ENCODE results near the gene DVL3.

Gene DVL3

DNA sequence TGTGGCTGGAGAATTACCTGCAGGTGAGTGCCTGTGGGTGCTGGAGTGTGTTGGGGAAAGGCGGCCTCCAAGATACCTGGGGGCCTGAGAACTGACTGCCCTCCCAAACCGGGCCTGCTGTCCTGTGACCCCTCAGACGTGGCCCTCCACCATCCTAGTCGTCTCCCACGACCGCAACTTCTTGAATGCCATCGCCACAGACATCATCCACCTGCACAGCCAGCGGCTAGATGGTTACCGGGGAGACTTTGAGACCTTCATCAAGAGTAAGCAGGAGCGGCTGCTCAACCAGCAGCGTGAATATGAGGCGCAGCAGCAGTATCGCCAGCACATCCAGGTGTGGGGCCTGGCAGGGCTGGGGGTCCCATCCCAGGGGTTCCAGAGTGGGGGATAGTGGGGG lies 34.2 kb downstream of the DVL3 start:
- H3K27ac ChIP-seq (ENCODE audit: low read length), result no peak overlapping the region
- peaks cover 60 to 77% of the 10 kb centered on the region in 2 donors for H3K36me3 ChIP-seq (ENCODE audit: control insufficient read depth in 1 of 2, insufficient read depth in 2 of 2, low read length in 2 of 2)

DNA sequence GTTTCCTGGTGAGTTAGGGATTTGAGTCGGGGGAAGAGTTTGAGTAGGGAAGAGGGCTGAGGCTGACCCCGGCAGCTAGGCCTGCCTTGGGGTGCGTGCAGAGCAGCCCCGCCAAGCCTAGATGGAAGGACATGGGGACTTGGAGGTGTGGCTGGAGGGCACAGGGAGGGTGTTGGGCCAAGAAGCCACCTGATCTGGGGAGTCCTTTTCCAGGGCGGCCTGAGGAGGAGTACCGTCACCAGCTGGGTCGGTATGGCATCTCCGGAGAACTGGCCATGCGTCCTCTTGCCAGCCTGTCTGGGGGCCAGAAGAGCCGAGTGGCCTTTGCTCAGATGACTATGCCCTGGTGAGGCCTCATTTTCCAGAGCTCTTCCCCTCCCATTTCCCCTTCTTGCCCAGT lies 37.7 kb downstream of the DVL3 start:
- Histone ChIP-seq H3K27me3 (ENCODE audit: low read depth, low read length) (no peaks in the 10 kb centered on the region), H3K36me3 (ENCODE audit: control insufficient read depth in 1 of 2, insufficient read depth in 2 of 2, low read length in 2 of 2) (peaks cover 60 to 87% of the 10 kb centered on the region in 2 donors), H3K27ac (ENCODE audit: low read length) (no peak overlapping the region), H3K4me3 (ENCODE audit: low read depth in 1 of 2, low read length in 2 of 2) (no peak overlapping the region), H3K9me3 (ENCODE audit: control insufficient read depth in 1 of 2, low read length in 2 of 2) (no peaks in the 10 kb centered on the region), H3K4me1 (ENCODE audit: control insufficient read depth in 1 of 2, insufficient read depth in 2 of 2, low read length in 2 of 2) (peaks cover 2 to 11% of the 10 kb centered on the region in 2 donors)

More for the DNA sequence above, 34.2 kb downstream of the DVL3 start:
- Histone ChIP-seq H3K9me3 (ENCODE audit: control insufficient read depth in 1 of 2, low read length in 2 of 2) (no peaks in the 10 kb centered on the region), H3K4me3 (ENCODE audit: low read depth in 1 of 2, low read length in 2 of 2) (no peak overlapping the region), H3K4me1 (ENCODE audit: control insufficient read depth in 1 of 2, insufficient read depth in 2 of 2, low read length in 2 of 2) (peaks cover 19 to 33% of the 10 kb centered on the region in 2 donors), H3K27me3 (ENCODE audit: low read depth, low read length) (no peaks in the 10 kb centered on the region)

DNA sequence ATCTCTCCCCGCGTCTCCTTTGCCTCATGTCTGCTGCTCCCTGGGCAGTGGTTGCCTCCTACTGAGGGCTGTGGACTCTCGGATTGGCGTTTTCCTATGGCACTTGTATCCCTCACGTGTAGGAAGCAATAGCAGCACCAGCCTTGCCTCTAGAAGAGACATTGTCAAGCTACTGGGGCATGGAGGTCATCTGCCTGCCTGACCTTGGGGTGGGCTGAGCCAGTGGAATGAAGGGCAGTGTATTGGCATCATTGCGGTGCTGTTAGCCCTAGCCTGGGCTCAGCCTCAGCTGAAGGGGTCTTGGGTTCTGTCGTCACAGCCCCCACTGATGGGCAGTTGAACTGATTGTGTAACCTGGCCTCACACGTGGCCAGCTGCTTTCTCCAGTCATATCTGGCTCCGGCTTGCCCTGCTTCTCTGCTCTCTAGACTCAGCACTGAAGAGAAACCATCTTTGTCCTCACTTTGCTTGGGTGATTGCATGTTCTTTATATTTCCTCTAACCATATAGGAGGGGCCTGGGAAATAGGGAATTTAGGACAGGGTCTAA lies 38.9 kb downstream of the DVL3 start:
- H3K27me3 ChIP-seq (ENCODE audit: low read depth, low read length), result no peaks in the 10 kb centered on the region

DNA sequence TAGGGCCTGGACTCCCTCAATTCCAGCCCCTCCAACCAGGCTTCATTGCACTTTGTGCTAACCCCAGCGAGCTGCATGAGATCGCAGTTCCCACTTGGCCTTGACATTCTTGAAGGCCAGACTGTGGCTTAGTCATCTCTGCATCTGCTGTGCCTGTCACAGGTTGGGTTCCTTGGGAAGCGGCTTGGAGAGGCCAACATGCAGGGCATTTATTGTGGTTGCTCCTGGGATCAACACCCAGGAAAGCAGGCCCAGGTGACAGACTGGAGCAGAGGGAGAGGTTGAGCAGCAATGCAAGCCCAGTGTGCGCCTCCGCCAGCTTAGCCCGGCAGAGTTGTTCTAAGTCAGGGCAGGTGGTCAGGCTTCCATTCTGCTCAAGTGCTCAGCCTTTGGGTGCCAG lies 41.4 kb downstream of the DVL3 start:
- Histone ChIP-seq H3K9me3 (ENCODE audit: control insufficient read depth in 1 of 2, low read length in 2 of 2) (no peaks in the 10 kb centered on the region), H3K4me1 (ENCODE audit: control insufficient read depth in 1 of 2, insufficient read depth in 2 of 2, low read length in 2 of 2) (no peaks in the 10 kb centered on the region), H3K4me3 (ENCODE audit: low read depth in 1 of 2, low read length in 2 of 2) (no peak overlapping the region), H3K36me3 (ENCODE audit: control insufficient read depth in 1 of 2, insufficient read depth in 2 of 2, low read length in 2 of 2) (peaks cover 25 to 50% of the 10 kb centered on the region in 2 donors), H3K27ac (ENCODE audit: low read length) (no peak overlapping the region), H3K27me3 (ENCODE audit: low read depth, low read length) (no peaks in the 10 kb centered on the region)

More for the DNA sequence above, 38.9 kb downstream of the DVL3 start:
- peaks cover 49 to 75% of the 10 kb centered on the region in 2 donors for H3K36me3 ChIP-seq (ENCODE audit: control insufficient read depth in 1 of 2, insufficient read depth in 2 of 2, low read length in 2 of 2)
- H3K27ac ChIP-seq (ENCODE audit: low read length), result no peak overlapping the region
- no peaks in the 10 kb centered on the region for H3K4me1 ChIP-seq (ENCODE audit: control insufficient read depth in 1 of 2, insufficient read depth in 2 of 2, low read length in 2 of 2)
- no peaks in the 10 kb centered on the region for H3K9me3 ChIP-seq (ENCODE audit: control insufficient read depth in 1 of 2, low read length in 2 of 2)
- no peak overlapping the region for H3K4me3 ChIP-seq (ENCODE audit: low read depth in 1 of 2, low read length in 2 of 2)

DNA sequence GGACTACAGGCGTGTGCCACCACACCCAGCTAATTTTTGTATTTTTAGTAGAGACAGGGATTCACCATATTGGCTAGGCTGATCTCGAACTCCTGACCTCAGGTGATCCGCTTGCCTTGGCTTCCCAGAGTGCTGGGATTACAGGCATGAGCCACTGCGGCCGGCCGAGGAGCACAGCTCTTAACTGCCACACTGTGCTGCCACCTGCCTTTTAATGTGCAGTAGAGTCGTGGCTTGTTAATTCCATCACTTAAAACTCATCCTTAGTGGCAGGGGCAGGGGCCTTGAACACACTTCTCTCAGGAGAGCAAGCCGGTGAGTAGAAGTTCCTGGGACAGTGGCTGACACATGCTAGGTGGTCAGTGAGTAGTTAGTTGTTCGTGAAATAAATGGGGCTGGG lies 43.3 kb downstream of the DVL3 start:
- Histone ChIP-seq H3K4me1 (ENCODE audit: control insufficient read depth in 1 of 2, insufficient read depth in 2 of 2, low read length in 2 of 2) (no peaks in the 10 kb centered on the region), H3K27me3 (ENCODE audit: low read depth, low read length) (no peaks in the 10 kb centered on the region), H3K27ac (ENCODE audit: low read length) (no peak overlapping the region), H3K4me3 (ENCODE audit: low read depth in 1 of 2, low read length in 2 of 2) (no peak overlapping the region), H3K36me3 (ENCODE audit: control insufficient read depth in 1 of 2, insufficient read depth in 2 of 2, low read length in 2 of 2) (peaks cover 9 to 30% of the 10 kb centered on the region in 2 donors), H3K9me3 (ENCODE audit: control insufficient read depth in 1 of 2, low read length in 2 of 2) (no peaks in the 10 kb centered on the region)

DNA sequence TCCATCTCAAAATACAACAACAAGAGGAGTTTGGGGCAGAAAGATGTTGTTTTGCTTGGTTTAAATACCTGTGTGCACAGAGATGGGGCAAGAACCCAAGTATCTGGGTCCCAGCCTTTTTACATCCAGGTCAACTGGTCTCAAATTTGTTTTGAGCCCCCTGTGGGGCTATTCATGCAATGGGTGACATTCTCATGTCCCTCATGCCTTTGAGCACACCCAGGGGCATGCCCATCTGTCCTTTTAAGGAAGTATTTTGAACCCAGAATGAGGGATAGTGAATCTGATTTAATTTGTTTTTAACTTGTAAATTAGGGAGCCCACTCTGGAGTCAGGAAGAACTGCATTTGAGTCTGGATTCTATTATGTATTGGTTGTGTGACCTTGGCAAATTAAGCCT lies 45.6 kb downstream of the DVL3 start:
- H3K4me1 ChIP-seq (ENCODE audit: control insufficient read depth in 1 of 2, insufficient read depth in 2 of 2, low read length in 2 of 2), result no peaks in the 10 kb centered on the region
- H3K9me3 ChIP-seq (ENCODE audit: control insufficient read depth in 1 of 2, low read length in 2 of 2), result no peaks in the 10 kb centered on the region
- peaks cover 0 to 9% of the 10 kb centered on the region in 2 donors for H3K36me3 ChIP-seq (ENCODE audit: control insufficient read depth in 1 of 2, insufficient read depth in 2 of 2, low read length in 2 of 2)
- H3K27ac ChIP-seq (ENCODE audit: low read length), result no peak overlapping the region
- H3K27me3 ChIP-seq (ENCODE audit: low read depth, low read length), result no peaks in the 10 kb centered on the region
- no peak overlapping the region for H3K4me3 ChIP-seq (ENCODE audit: low read depth in 1 of 2, low read length in 2 of 2)

DNA sequence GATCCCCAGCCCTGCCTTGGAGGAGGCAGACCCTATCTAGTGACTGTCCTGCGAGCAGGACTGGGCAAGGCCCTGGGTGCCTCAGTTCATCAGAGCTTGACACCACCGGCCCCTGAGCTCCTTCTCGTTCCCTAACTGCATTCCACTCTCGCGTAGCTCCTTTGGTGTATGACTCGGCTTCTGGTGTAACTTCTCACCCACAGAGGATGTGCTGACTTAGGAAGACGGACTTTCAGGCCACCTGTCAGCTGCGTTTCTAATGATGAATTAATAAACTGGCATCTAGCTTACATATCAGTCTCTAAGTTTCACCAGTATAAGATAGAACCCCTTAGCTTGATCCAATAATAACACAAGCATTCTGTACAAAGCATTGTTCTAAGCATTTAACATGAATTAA lies 48.3 kb downstream of the DVL3 start:
- Histone ChIP-seq H3K4me1 (ENCODE audit: control insufficient read depth in 1 of 2, insufficient read depth in 2 of 2, low read length in 2 of 2) (no peaks in the 10 kb centered on the region), H3K4me3 (ENCODE audit: low read depth in 1 of 2, low read length in 2 of 2) (no peak overlapping the region), H3K27ac (ENCODE audit: low read length) (no peak overlapping the region), H3K27me3 (ENCODE audit: low read depth, low read length) (no peaks in the 10 kb centered on the region), H3K9me3 (ENCODE audit: control insufficient read depth in 1 of 2, low read length in 2 of 2) (no peaks in the 10 kb centered on the region), H3K36me3 (ENCODE audit: control insufficient read depth in 1 of 2, insufficient read depth in 2 of 2, low read length in 2 of 2) (no peaks in the 10 kb centered on the region)

DNA sequence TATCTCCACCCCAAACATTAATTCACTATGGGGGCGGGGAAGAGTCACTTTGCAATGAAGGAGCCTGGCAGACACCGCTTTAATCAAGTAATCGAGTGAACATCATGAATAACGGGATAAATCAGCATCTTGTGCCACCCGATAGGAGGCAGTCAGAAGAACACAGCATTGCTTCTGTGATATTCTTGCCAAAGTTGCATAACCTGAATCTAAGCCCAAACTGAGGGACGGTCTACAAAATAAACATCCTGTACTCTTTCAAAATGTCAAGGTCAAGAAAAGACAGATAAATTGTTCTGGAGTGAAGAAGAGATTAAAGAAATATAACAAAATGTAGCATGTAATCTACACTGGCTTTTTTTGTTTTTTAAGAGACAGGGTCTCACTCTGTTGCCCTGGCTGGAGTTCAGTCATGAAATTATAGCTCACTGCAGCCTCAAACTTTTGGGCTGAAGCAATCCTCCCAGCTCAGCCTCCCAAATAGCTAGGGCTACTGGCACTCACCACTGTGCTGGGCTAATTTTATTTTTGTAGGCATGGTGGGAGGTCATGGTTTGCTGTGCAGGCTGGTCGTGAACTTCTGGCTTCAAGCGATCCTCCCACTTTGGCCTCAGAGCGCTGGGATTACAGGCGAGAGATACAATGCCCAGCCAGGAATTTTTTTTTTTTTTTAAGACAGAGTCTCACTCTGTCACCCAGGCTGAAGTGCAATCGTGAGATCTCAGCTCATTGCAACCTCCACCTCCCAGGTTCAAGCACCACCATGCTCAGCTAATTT lies 54.2 kb downstream of the DVL3 start:
- Histone ChIP-seq H3K36me3 (ENCODE audit: control insufficient read depth in 1 of 2, insufficient read depth in 2 of 2, low read length in 2 of 2) (no peaks in the 10 kb centered on the region), H3K27me3 (ENCODE audit: low read depth, low read length) (no peaks in the 10 kb centered on the region), H3K27ac (ENCODE audit: low read length) (no peak overlapping the region), H3K4me3 (ENCODE audit: low read depth in 1 of 2, low read length in 2 of 2) (no peak overlapping the region), H3K4me1 (ENCODE audit: control insufficient read depth in 1 of 2, insufficient read depth in 2 of 2, low read length in 2 of 2) (no peaks in the 10 kb centered on the region), H3K9me3 (ENCODE audit: control insufficient read depth in 1 of 2, low read length in 2 of 2) (no peaks in the 10 kb centered on the region)

DNA sequence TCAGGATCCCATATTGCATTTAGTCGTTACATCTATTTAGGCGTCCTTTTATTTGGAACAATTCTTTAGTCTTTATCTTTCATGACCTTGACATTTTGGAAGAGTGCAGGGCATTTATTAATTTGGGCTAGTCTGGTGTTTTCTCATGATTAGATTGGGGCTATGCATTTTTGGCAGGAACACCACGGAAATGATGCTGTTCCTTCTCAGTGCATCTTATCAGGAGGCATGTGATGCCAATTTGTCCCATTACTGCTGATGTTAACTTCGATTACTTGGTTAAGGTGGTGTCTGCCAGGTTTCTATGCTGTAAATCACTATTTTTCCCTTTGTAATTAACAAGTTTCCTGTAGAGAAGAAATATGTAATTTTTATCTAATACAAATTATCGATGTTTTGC lies 56.1 kb downstream of the DVL3 start:
- H3K4me1 ChIP-seq (ENCODE audit: control insufficient read depth in 1 of 2, insufficient read depth in 2 of 2, low read length in 2 of 2), result no peaks in the 10 kb centered on the region
- H3K36me3 ChIP-seq (ENCODE audit: control insufficient read depth in 1 of 2, insufficient read depth in 2 of 2, low read length in 2 of 2), result no peaks in the 10 kb centered on the region
- H3K9me3 ChIP-seq (ENCODE audit: control insufficient read depth in 1 of 2, low read length in 2 of 2), result no peaks in the 10 kb centered on the region
- H3K27me3 ChIP-seq (ENCODE audit: low read depth, low read length), result no peaks in the 10 kb centered on the region
- H3K4me3 ChIP-seq (ENCODE audit: low read depth in 1 of 2, low read length in 2 of 2), result no peak overlapping the region
- H3K27ac ChIP-seq (ENCODE audit: low read length), result no peak overlapping the region

DNA sequence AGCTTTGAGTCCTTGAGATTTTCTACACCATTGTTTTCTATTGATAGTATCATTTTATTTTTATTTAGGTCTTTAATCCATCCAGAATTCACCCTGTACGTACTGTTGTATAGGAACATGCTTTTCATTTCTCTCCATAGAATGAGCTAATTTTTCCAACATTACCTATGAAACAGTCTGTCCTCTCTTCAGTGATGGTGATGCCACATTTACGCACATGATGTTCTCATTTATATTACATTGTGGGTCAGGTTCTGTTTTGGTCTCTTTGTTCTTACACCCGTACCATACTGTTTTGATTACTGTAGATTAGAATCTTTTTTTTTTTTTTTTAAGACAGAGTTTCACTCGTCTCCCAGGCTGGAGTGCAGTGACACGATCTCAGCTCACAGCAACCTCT lies 56.5 kb downstream of the DVL3 start:
- Histone ChIP-seq H3K9me3 (ENCODE audit: control insufficient read depth in 1 of 2, low read length in 2 of 2) (no peaks in the 10 kb centered on the region), H3K4me3 (ENCODE audit: low read depth in 1 of 2, low read length in 2 of 2) (no peak overlapping the region), H3K27ac (ENCODE audit: low read length) (no peak overlapping the region), H3K36me3 (ENCODE audit: control insufficient read depth in 1 of 2, insufficient read depth in 2 of 2, low read length in 2 of 2) (no peaks in the 10 kb centered on the region), H3K4me1 (ENCODE audit: control insufficient read depth in 1 of 2, insufficient read depth in 2 of 2, low read length in 2 of 2) (no peaks in the 10 kb centered on the region), H3K27me3 (ENCODE audit: low read depth, low read length) (no peaks in the 10 kb centered on the region)

DNA sequence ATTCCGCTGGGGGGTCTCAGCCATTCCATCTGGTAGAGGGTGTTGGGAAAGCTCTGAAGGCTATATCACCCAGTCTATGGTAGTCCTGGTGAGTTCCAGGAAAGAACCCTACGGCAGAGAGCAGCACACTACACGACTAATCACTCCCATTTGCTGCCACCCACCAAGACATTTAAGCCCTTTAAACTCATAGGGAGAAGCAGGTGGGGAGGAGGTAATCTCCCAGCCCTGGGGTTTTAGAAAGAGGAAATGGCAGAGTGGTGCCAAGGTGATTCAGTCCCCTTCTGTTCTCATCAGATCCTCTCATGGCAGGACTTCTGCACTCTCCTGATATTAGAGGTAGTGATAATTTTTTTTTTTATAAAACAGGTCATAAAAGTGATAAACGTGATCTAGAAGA lies 63.6 kb downstream of the DVL3 start:
- Histone ChIP-seq H3K4me3 (ENCODE audit: low read depth in 1 of 2, low read length in 2 of 2) (no peak overlapping the region), H3K27me3 (ENCODE audit: low read depth, low read length) (no peaks in the 10 kb centered on the region), H3K4me1 (ENCODE audit: control insufficient read depth in 1 of 2, insufficient read depth in 2 of 2, low read length in 2 of 2) (no peaks in the 10 kb centered on the region), H3K9me3 (ENCODE audit: control insufficient read depth in 1 of 2, low read length in 2 of 2) (no peaks in the 10 kb centered on the region), H3K36me3 (ENCODE audit: control insufficient read depth in 1 of 2, insufficient read depth in 2 of 2, low read length in 2 of 2) (no peaks in the 10 kb centered on the region), H3K27ac (ENCODE audit: low read length) (no peak overlapping the region)

DNA sequence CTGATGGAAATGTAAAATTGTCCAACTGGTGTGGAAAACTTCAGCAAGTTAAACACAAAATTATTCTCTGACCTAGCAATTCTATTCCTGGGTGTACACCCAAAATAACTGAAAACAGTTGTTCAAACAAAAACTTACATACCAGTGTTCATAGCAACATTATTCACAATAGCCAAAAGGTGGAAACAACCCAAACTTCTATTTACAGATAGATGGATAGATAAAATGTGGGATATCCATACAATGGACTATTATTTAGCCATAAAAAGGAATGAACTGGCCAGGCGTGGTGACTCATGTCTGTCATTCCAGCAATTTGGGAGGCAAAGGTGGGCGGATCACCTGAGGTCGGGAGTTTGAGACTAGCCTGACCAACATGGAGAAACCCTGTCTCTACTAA lies 67.3 kb downstream of the DVL3 start:
- H3K27ac ChIP-seq (ENCODE audit: low read length), result no peak overlapping the region
- peaks cover 1% of the 10 kb centered on the region for H3K27me3 ChIP-seq (ENCODE audit: low read depth, low read length)

More for the DNA sequence above, 67.3 kb downstream of the DVL3 start:
- Histone ChIP-seq H3K4me3 (ENCODE audit: low read depth in 1 of 2, low read length in 2 of 2) (no peak overlapping the region), H3K4me1 (ENCODE audit: control insufficient read depth in 1 of 2, insufficient read depth in 2 of 2, low read length in 2 of 2) (no peaks in the 10 kb centered on the region), H3K36me3 (ENCODE audit: control insufficient read depth in 1 of 2, insufficient read depth in 2 of 2, low read length in 2 of 2) (no peaks in the 10 kb centered on the region), H3K9me3 (ENCODE audit: control insufficient read depth in 1 of 2, low read length in 2 of 2) (no peaks in the 10 kb centered on the region)

All from muscle layer of duodenum (tissue), 2 donors.